ENCODE measurements around the gene LETM1. TPM values are rescaled to one million over a fixed set of nuclear protein-coding genes. Genes with fewer than 3 reads are reported as not detected.
"Not testable (repeated sequence)": the region's sequence is repeated elsewhere in the genome, so short reads cannot be mapped to it uniquely, and the experiment has no call there.

Gene LETM1
- total RNA-seq, 1 donor from 2014 or later, result 42.6 TPM

DNA sequence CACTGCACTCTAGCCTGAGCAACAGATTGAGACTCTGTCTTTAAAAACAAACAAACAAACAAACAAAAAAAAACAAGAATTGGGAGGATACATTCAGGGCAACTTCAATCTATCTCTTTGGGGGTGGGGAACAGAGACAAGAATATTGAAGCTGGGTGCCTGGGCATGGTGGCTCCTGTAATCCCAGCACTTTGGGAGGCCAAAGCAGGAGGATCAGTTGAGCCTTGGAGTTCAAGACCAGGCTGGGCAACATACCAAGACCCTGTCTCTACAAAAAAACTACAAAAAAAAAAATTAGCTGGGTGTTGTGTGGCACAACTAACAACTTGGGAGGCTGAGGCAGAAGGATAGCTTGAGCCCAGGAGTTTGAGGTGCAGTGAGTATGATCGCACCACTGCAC lies 1.2 kb downstream of the LETM1 start:
- H3K4me3 ChIP-seq (ENCODE audit: low read depth, low read length), result peak overlapping the region; percentile 92
- no peak for DNase-seq (ENCODE audit: low read depth)
- TF ChIP-seq, protein P1, sequence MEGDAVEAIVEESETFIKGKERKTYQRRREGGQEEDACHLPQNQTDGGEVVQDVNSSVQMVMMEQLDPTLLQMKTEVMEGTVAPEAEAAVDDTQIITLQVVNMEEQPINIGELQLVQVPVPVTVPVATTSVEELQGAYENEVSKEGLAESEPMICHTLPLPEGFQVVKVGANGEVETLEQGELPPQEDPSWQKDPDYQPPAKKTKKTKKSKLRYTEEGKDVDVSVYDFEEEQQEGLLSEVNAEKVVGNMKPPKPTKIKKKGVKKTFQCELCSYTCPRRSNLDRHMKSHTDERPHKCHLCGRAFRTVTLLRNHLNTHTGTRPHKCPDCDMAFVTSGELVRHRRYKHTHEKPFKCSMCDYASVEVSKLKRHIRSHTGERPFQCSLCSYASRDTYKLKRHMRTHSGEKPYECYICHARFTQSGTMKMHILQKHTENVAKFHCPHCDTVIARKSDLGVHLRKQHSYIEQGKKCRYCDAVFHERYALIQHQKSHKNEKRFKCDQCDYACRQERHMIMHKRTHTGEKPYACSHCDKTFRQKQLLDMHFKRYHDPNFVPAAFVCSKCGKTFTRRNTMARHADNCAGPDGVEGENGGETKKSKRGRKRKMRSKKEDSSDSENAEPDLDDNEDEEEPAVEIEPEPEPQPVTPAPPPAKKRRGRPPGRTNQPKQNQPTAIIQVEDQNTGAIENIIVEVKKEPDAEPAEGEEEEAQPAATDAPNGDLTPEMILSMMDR (conservative IDR thresholded peaks at IDR 0.05; ENCODE audit: low read depth, low read length), result no peak

DNA sequence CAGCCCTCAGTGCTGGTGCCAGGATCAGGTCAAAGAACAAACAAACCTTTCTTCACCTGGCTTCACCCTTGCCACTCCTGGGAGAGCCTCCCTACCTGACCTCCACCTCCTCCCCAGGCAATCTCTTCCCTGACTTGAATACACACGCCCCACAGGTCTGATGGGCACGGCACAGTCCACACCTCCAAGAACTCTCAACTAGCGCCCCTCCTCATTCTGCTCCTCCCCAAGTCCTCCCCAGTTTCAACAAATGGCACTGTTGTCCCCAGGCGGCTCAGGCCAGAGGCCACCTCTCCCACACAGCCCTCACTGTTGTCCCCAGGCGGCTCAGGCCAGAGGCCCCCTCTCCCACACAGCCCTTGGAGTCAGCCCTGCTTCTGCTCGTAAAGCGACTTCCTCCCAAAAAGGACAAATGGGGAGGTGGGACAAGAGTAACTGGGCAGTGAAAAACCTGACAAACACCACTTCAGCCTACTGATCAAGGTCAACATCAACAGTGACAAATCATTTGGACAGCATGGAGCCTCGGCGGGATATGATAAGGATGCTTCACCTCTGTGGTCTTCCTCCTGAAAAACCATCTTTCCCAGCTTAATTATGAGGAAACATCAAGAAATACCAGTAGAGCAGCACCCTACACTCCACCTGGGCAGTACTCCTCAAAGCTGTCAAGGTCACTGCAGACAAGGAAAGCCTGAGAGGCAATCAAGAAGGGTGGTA lies 2.9 kb downstream of the LETM1 start:
- TF ChIP-seq, protein P1 (conservative IDR thresholded peaks at IDR 0.05; ENCODE audit: low read depth, low read length), result no peak
- no peak overlapping the region for H3K4me3 ChIP-seq (ENCODE audit: low read depth, low read length)
- DNase-seq (ENCODE audit: low read depth), result no peak

DNA sequence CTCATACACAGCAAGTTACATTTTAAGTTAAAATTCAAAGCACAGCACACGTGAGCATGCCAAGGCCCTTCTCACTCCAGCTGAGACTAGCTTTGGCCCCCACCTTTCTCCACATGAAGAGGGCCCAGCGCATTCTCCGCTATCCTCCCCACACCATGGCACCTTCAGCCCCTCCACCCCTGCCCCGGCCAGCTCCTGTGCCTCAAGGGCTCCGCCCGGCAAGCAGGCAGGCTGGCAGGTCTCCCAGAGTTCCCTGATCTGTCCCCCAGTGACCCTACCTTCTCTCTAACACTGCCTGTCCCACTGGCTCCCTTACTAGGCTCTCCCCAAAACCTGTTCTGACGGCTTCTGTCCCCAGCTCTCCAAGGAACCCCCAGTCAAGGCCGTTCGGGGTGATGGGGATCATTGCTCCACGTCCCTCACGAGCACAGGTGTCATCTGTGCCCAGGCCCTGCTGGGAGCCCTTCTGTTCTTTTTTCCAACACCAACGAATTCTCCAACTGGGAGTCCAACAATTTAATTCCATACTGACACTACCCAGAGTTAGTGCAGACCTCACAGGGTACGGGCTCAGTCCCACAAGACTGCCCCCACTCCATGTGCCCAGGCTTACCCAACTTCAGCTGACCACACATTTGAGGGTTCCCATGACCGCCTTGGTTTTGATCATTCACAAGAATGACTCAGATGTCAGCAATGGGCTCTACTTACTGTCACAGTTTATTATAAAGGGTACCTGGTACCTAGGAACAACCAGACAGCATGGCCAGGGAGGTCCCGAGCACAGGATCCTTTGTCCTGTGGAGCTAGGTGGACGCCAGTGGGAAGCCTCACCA lies 4.2 kb downstream of the LETM1 start:
- H3K4me3 ChIP-seq (ENCODE audit: low read depth, low read length), result no peak overlapping the region
- no peak for DNase-seq (ENCODE audit: low read depth)
- TF ChIP-seq, protein P1 (conservative IDR thresholded peaks at IDR 0.05; ENCODE audit: low read depth, low read length), result no peak

DNA sequence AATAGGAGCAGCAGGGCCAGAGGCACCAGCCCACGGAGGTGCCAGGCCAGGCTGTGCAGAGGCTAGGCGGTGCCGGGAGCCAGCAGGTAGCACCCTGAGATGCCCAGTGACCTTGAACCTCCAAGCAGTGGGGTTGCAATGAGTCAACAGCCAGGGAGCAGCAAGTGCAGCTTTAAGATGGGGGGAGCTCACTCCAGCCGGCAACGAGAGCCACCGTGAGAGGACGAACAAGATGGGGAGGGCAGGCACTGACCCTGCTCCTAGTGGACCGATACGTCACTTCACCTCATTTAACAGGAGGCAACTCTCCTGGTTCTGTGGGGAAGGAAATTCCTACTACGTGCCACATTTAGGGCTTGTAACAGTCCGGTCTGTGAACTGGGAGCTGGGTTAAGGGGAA lies 4.8 kb downstream of the LETM1 start:
- no peak for DNase-seq (ENCODE audit: low read depth)

DNA sequence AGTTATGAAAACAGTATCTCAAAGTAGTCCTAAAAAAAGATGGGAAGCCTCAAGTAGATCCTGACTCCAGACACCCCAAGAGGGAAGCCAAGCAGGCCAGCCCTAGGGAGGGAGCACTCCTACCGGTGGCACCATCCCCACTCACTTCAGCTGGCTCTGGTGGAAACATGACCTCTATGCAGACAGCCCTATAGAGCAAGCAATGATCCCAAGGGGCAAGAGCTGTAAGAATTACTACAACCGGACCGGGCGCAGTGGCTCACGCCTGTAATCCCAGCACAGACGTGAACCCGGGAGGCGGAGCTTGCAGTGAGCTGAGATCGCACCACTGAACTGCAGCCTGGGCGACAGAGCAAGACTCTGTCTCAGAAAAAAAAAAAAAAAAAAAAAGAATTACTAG lies 5.7 kb downstream of the LETM1 start:
- TF ChIP-seq, protein P1 (conservative IDR thresholded peaks at IDR 0.05; ENCODE audit: low read depth, low read length), result no peak
- DNase-seq (ENCODE audit: low read depth), result no peak
- H3K4me3 ChIP-seq (ENCODE audit: low read depth, low read length), result no peak overlapping the region

More for the DNA sequence above, 4.8 kb downstream of the LETM1 start:
- TF ChIP-seq, protein P1 (conservative IDR thresholded peaks at IDR 0.05; ENCODE audit: low read depth, low read length), result no peak
- no peak overlapping the region for H3K4me3 ChIP-seq (ENCODE audit: low read depth, low read length)

DNA sequence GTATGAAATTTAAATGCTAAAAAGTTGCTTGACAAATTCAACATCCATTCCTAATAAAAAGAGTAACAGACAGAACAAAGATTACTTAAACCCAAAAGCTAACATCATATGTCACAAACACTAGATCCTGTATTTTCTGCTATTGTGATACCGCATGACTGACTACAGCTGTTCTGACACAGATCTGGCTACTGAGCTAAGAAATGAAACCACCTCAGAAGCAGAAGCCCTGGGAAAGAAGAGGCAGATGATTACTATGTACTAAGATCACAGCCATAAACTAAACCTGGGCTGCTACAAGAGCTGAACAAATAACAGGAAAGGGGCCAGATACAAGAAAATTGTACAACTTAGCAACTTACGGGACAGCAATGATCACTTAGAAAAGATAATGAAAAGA lies 9.4 kb downstream of the LETM1 start:
- H3K4me3 ChIP-seq (ENCODE audit: low read depth, low read length), result no peak overlapping the region
- TF ChIP-seq, protein P1 (conservative IDR thresholded peaks at IDR 0.05; ENCODE audit: low read depth, low read length), result no peak
- no peak for DNase-seq (ENCODE audit: low read depth)

DNA sequence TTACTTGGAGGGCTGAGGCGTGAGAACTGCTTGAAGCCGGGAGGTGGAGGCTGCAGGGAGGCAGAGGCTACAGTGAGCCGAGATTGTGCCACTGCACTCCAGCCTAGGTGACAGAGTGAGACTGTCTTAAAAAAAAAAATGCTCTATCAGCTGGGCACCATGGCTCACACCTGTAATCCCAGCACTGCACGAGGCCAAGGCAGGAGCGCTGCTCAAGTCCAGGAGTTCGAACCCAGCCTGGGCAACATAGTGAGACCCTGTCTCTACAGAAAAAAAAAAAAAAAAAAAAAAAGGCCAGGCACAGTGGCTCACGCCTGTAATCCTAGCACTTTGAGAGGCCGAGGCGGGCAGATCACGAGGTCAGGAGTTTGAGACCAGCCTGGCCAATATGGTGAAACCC lies 11.3 kb downstream of the LETM1 start:
- not testable (repeated sequence) for DNase-seq (ENCODE audit: low read depth); H3K4me3 ChIP-seq (ENCODE audit: low read depth, low read length)

Measured in epithelial cell of proximal tubule (primary cell).